Neural progenitor cell (in vitro differentiated cells): ENCODE measurements around the gene ROBO4. TPM values are rescaled to one million over a fixed set of nuclear protein-coding genes. Genes with fewer than 3 reads are reported as not detected.

Source experiments
- DNase-seq: peaks from one replicate; pipeline ENCODE4 v3.0.0-alpha.2; 2016; ENCODE audit warnings: low spot score
- H2AFZ ChIP-seq: fragments of 200-600 bp; sonication (generic); replicated peaks from 2 replicates; pipeline ENCODE4 v1.6.1; 2016; ENCODE audit warnings: antibody characterized with exemption
- H3F3A ChIP-seq: fragments of 200-600 bp; sonication (generic); 2 replicates; pipeline ENCODE4 v1.6.1; 2016; ENCODE audit warnings: antibody characterized with exemption, low read depth
- H3K27ac ChIP-seq: fragments of 200-600 bp; sonication (generic); 2 replicates; pipeline ENCODE4 v1.5.1; 2016; ENCODE audit warnings: mild to moderate bottlenecking
- H3K27me3 ChIP-seq: fragments of 200-600 bp; sonication (generic); 2 replicates; pipeline ENCODE4 v1.6.1; 2016; ENCODE audit warnings: mild to moderate bottlenecking, moderate library complexity
- H3K36me3 ChIP-seq: fragments of 200-600 bp; sonication (generic); 2 replicates; pipeline ENCODE4 v1.5.1; 2016
- H3K4me1 ChIP-seq: fragments of 200-600 bp; sonication (generic); 2 replicates; pipeline ENCODE4 v1.6.1; 2016; ENCODE audit warnings: mixed run types
- H3K4me2 ChIP-seq: fragments of 200-600 bp; sonication (generic); 2 replicates; pipeline ENCODE4 v1.6.1; 2016
- H3K4me3 ChIP-seq: fragments of 200-600 bp; sonication (generic); 2 replicates; pipeline ENCODE4 v1.5.1; 2016
- H3K79me2 ChIP-seq: fragments of 200-600 bp; sonication (generic); 2 replicates; pipeline ENCODE4 v1.6.1; 2016; ENCODE audit warnings: low read depth
- H3K9ac ChIP-seq: fragments of 200-600 bp; sonication (generic); 2 replicates; pipeline ENCODE4 v1.6.1; 2016
- H3K9me3 ChIP-seq: fragments of 200-600 bp; sonication (generic); 2 replicates; pipeline ENCODE4 v1.5.1; 2016; ENCODE audit warnings: low read depth
- H4K20me1 ChIP-seq: fragments of 200-600 bp; sonication (generic); 2 replicates; pipeline ENCODE4 v1.6.1; 2016; ENCODE audit warnings: low read depth
- H3K27ac Mint-ChIP-seq: 3 replicates; pipeline ENCODE4 v1.8.0; 2021; ENCODE audit warnings: mixed read lengths
- H3K27me3 Mint-ChIP-seq: 2 replicates; pipeline ENCODE4 v1.8.0; 2022; ENCODE audit warnings: low read depth, mild to moderate bottlenecking, inconsistent platforms, moderate library complexity, mixed read lengths; ENCODE audit not compliant: insufficient read depth
- H3K36me3 Mint-ChIP-seq: 3 replicates; pipeline ENCODE4 v1.8.0; 2021; ENCODE audit warnings: mixed read lengths
- H3K4me1 Mint-ChIP-seq: 3 replicates; pipeline ENCODE4 v1.8.0; 2021; ENCODE audit warnings: mixed read lengths
- H3K4me3 Mint-ChIP-seq: 3 replicates; pipeline ENCODE4 v1.8.0; 2021; ENCODE audit warnings: mild to moderate bottlenecking, moderate library complexity, mixed read lengths
- H3K9me3 Mint-ChIP-seq: 3 replicates; pipeline ENCODE4 v1.8.0; 2020; ENCODE audit warnings: mixed read lengths
- EZH2 ChIP-seq: fragments of 200-600 bp; sonication (generic); IDR thresholded peaks from 2 replicates; pipeline ENCODE4 v1.6.1; 2017; ENCODE audit warnings: antibody characterized with exemption, mild to moderate bottlenecking, moderate library complexity
- EZH2phosphoT487 ChIP-seq: fragments of 200-600 bp; sonication (generic); IDR thresholded peaks from 2 replicates; pipeline ENCODE4 v1.6.1; 2017; ENCODE audit warnings: antibody characterized with exemption
- total RNA-seq: library from RNA; depleted of rRNA; stranded (reverse); fragments of >200 nt; gene quantifications from 2 replicates; pipeline ENCODE4 v1.2.3, GENCODE V29; 2015; ENCODE audit warnings: low replicate concordance
- TF ChIP-seq, protein P1 (sequence below): fragments of 200-600 bp; sonication (generic); IDR thresholded peaks from 2 replicates; pipeline ENCODE4 v1.5.1; 2017; ENCODE audit warnings: antibody characterized with exemption, mild to moderate bottlenecking

The ROBO4 gene
- total RNA-seq, 1 donor from 2014 or later, result not detected

DNA sequence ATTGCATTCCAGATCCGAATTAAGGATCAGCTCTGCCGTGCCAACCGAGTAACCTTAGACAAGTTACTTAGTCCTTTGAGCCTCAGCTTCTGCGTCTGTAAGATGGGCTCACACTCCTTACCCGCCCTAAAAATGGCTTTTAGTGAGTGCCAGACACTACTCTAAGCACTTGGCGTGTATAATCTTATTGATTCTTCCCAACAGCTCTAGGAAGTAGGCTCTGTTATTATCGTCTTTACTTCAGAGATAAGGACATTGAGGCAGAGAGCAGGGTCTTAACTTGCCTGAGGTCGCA is 54.1 kb downstream of the ROBO4 start:
- H3K4me3 Mint-ChIP-seq, result peak overlapping the region; percentile 73
- H3K27me3 ChIP-seq, result peaks cover 43% of the 10 kb centered on the region

DNA sequence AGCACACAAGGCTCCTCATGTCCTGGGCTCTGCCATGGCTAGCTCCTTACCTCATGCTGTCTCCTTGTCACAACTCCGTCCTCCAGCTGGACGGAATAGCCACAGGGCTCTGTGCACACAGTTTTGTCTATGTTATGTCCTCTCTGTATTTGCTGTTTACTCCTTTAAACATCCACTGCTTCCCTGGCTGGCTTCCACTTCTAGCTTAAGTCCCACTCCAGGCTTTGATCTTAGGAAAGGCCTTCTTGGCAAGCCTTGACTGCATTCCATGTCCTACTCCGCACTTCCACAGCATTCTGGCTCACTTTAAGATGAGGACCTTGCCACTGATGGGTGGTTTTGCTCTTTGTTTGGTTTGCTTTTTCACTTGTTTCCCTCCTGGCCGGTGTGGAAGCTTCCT is 55.4 kb downstream of the ROBO4 start:
- Mint-ChIP-seq H3K27ac (no peak overlapping the region), H3K4me1 (peaks cover 76% of the 10 kb centered on the region), H3K4me3 (peak overlapping the region; percentile 73), H3K9me3 (peaks cover 2% of the 10 kb centered on the region), H3K27me3 (peaks cover 66% of the 10 kb centered on the region), H3K36me3 (no peaks in the 10 kb centered on the region)
- H3K27ac ChIP-seq, result no peak overlapping the region
- peaks cover 90% of the 10 kb centered on the region for H3F3A ChIP-seq
- H3K9ac ChIP-seq, result no peak overlapping the region
- no peak overlapping the region for H3K4me3 ChIP-seq
- H3K4me2 ChIP-seq, result peak overlapping the region; percentile 69
- no peaks in the 10 kb centered on the region for H4K20me1 ChIP-seq
- no peaks in the 10 kb centered on the region for H3K9me3 ChIP-seq
- H2AFZ ChIP-seq, result no peak overlapping the region
- peaks cover 81% of the 10 kb centered on the region for H3K4me1 ChIP-seq
- DNase-seq, result peak; percentile 45
- H3K27me3 ChIP-seq, result peaks cover 52% of the 10 kb centered on the region
- TF ChIP-seq EZH2phosphoT487, result peak; percentile 15
- TF ChIP-seq, protein P1, sequence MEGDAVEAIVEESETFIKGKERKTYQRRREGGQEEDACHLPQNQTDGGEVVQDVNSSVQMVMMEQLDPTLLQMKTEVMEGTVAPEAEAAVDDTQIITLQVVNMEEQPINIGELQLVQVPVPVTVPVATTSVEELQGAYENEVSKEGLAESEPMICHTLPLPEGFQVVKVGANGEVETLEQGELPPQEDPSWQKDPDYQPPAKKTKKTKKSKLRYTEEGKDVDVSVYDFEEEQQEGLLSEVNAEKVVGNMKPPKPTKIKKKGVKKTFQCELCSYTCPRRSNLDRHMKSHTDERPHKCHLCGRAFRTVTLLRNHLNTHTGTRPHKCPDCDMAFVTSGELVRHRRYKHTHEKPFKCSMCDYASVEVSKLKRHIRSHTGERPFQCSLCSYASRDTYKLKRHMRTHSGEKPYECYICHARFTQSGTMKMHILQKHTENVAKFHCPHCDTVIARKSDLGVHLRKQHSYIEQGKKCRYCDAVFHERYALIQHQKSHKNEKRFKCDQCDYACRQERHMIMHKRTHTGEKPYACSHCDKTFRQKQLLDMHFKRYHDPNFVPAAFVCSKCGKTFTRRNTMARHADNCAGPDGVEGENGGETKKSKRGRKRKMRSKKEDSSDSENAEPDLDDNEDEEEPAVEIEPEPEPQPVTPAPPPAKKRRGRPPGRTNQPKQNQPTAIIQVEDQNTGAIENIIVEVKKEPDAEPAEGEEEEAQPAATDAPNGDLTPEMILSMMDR, result no peak
- no peaks in the 10 kb centered on the region for H3K79me2 ChIP-seq
- H3K36me3 ChIP-seq, result no peaks in the 10 kb centered on the region

More for the DNA sequence above, 54.1 kb downstream of the ROBO4 start:
- no peaks in the 10 kb centered on the region for H3K9me3 ChIP-seq
- H3K4me2 ChIP-seq, result peak overlapping the region; percentile 69
- no peaks in the 10 kb centered on the region for H4K20me1 ChIP-seq
- H3K27me3 Mint-ChIP-seq, result peaks cover 59% of the 10 kb centered on the region
- H3K27ac Mint-ChIP-seq, result no peak overlapping the region
- peaks cover 90% of the 10 kb centered on the region for H3K4me1 ChIP-seq
- peak overlapping the region; percentile 28 for H3K27ac ChIP-seq
- peak; percentile 33 for DNase-seq
- H3K4me3 ChIP-seq, result peak overlapping the region; percentile 16
- H3K79me2 ChIP-seq, result no peaks in the 10 kb centered on the region
- H3K4me1 Mint-ChIP-seq, result peaks cover 79% of the 10 kb centered on the region
- no peaks in the 10 kb centered on the region for H3K36me3 ChIP-seq
- H2AFZ ChIP-seq, result no peak overlapping the region
- no peak overlapping the region for H3K9ac ChIP-seq
- H3K9me3 Mint-ChIP-seq, result peaks cover 2% of the 10 kb centered on the region
- peaks cover 93% of the 10 kb centered on the region for H3F3A ChIP-seq
- TF ChIP-seq EZH2phosphoT487, result no peak
- TF ChIP-seq, protein P1, result no peak
- TF ChIP-seq EZH2, result no peak
- H3K36me3 Mint-ChIP-seq, result no peaks in the 10 kb centered on the region

DNA sequence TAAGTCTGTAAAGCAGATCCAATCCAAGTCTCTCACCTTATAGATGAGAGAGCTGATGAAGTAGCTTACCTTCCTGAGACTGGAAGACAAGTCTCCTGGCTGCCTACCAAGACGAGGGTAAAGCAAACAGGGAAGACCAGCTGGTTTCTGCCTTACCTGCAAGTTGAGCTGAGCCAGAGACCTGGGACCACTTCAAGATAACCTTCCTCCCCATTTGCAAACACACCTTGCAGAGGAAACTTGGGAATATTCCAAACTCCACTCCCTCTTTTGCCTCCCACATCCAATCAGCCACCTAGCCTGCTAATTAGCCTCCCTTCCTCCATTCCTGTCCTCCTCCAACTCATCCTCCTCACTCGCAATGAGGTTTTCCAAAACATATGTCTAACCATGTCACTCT is 55.8 kb downstream of the ROBO4 start:
- Histone ChIP-seq H3K4me2 (peak overlapping the region; percentile 69), H3K79me2 (no peaks in the 10 kb centered on the region), H3K27me3 (peaks cover 52% of the 10 kb centered on the region), H3F3A (peaks cover 85% of the 10 kb centered on the region), H2AFZ (no peak overlapping the region), H3K36me3 (no peaks in the 10 kb centered on the region), H3K9ac (no peak overlapping the region), H3K4me3 (no peak overlapping the region), H3K27ac (no peak overlapping the region), H3K4me1 (peaks cover 78% of the 10 kb centered on the region), H4K20me1 (no peaks in the 10 kb centered on the region), H3K9me3 (no peaks in the 10 kb centered on the region)
- peaks cover 76% of the 10 kb centered on the region for H3K4me1 Mint-ChIP-seq
- peak; percentile 24 for DNase-seq
- no peaks in the 10 kb centered on the region for H3K36me3 Mint-ChIP-seq
- H3K27ac Mint-ChIP-seq, result no peak overlapping the region
- peaks cover 63% of the 10 kb centered on the region for H3K27me3 Mint-ChIP-seq
- H3K4me3 Mint-ChIP-seq, result peak overlapping the region; percentile 13
- peaks cover 2% of the 10 kb centered on the region for H3K9me3 Mint-ChIP-seq
- no peak for TF ChIP-seq EZH2phosphoT487
- TF ChIP-seq, protein P1, result no peak
- no peak for TF ChIP-seq EZH2

DNA sequence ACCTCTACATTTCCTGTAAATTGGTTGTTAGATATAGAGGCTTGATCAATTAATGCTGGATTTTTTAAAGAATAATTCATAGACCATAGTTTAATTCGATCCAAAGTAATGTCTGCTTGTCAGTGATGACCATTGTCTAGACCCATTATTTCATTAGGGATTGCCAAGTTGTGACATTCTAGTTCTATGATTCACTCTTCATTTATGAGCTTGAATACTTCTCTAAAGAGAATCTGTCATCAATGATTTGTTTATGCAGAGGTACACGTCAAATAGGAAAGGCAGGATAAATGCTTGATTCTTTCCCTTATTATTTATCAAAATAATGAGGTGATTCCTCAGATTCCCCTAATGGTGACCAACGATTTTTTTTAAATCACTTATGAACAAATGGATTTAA is 56.5 kb downstream of the ROBO4 start:
- Histone ChIP-seq H3K4me3 (no peak overlapping the region), H3K79me2 (no peaks in the 10 kb centered on the region), H3K9me3 (no peaks in the 10 kb centered on the region), H3K36me3 (no peaks in the 10 kb centered on the region), H2AFZ (no peak overlapping the region), H3K4me1 (peaks cover 72% of the 10 kb centered on the region), H3K9ac (no peak overlapping the region), H4K20me1 (no peaks in the 10 kb centered on the region), H3K27me3 (peaks cover 55% of the 10 kb centered on the region), H3K27ac (no peak overlapping the region), H3K4me2 (no peak overlapping the region), H3F3A (peaks cover 79% of the 10 kb centered on the region)
- H3K27me3 Mint-ChIP-seq, result peaks cover 63% of the 10 kb centered on the region
- H3K27ac Mint-ChIP-seq, result no peak overlapping the region
- peaks cover 2% of the 10 kb centered on the region for H3K9me3 Mint-ChIP-seq
- peaks cover 72% of the 10 kb centered on the region for H3K4me1 Mint-ChIP-seq
- no peaks in the 10 kb centered on the region for H3K36me3 Mint-ChIP-seq
- H3K4me3 Mint-ChIP-seq, result no peak overlapping the region
- no peak for DNase-seq
- TF ChIP-seq EZH2phosphoT487, result no peak
- TF ChIP-seq, protein P1, result no peak
- no peak for TF ChIP-seq EZH2
